Measurements from ENCODE around the gene USP19.
A peak's percentile ranks its signal among the peaks of the same experiment; 100 is the strongest.

The USP19 gene

DNA sequence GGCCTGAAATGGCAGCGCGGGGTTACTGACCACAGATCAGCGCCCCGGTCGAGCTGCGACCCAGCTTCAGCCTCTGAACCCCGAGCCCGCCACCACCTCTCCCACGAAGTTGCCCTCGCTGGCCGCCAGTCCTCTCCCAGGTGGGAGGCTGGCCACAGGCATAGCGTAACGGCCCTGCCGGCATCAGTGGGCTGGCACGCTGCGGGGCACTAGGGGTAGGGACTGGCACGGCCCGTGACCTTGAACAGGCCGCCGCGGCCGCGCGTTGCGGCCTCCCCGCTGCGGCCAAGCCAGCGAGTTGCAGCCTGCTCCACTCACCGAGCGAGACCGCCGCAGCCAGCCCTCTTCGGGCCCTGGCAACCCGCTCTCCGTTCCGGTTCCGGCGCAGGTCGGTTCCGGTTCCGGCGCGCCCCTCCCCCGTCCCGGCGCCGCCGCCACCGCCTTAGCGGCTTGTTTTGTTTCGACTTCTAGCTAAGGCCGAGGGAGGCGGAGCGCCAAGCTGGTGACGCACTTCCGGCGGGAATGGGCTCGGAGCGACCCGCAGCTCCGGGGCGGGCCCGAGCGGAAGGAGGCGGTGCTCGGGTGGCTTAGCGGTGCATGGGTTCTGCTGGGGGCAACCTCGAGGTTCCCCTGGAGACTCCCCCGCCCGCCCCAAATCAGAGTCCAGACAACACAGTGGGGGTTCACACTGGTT is at the start of gene USP19:
Gene USP19, minus strand, starts transcription at position 386 of the 694 bp plus-strand sequence. CDS start 1,678 bp downstream, outside the sequence.
- H3K4me1 Mint-ChIP-seq (ENCODE audit: low read depth): peaks cover 11% of the 10 kb centered on the region
- peak within 1 kb of the TSS; percentile 91 for H3K27ac Mint-ChIP-seq
- H3K36me3 Mint-ChIP-seq (ENCODE audit: low read depth): peaks cover 10% of the 10 kb centered on the region
- H3K9me3 Mint-ChIP-seq: no peaks in the 10 kb centered on the region
- H3K4me3 Mint-ChIP-seq: peak within 1 kb of the TSS; percentile 92
- no peaks in the 10 kb centered on the region for H3K27me3 Mint-ChIP-seq (ENCODE audit: low read depth)

DNA sequence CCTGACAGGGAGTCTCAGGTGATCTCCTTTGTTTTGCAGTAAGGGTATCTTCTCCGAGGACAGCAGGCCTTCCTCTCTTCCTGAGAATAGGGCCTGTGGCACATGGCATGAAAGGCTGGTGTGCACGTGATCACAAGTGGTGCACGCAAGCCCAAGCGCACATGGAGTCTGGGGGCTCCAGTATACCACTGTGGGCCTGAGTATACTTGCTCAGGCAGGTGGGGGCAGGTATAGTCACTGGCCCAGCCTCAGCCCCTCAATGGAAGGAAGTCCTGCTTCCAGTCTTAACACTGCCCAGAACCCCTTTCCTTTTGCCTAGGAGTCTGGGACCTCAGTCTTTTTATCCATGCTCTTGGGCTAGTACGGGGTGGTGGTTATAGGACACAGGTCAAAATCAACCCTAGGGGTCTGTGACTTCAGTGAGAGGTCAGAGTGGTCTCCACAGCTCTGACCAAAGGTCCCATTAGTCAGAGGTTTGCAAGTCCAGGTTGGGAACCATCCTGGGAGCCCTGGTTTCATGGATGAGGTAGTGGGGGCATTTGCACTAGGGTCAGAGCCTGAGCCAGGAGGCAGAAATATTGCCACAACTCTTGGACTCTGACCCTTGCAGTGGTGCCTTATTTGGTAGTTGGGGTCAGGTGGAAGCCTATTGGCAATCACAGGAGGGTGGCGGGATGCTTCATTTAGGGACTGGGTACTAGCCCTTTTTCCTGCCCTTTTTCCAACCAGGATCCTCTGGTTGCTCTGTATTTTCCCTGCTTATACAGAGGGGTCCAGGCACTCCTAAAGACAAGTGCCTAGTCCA is 46.3 kb upstream of the USP19 start:
- peaks cover 11% of the 10 kb centered on the region for H3K36me3 Mint-ChIP-seq (ENCODE audit: low read depth)
- peak overlapping the region; percentile 84 for H3K27ac Mint-ChIP-seq
- no peaks in the 10 kb centered on the region for H3K27me3 Mint-ChIP-seq (ENCODE audit: low read depth)
- peaks cover 24% of the 10 kb centered on the region for H3K4me1 Mint-ChIP-seq (ENCODE audit: low read depth)
- peaks cover 5% of the 10 kb centered on the region for H3K9me3 Mint-ChIP-seq
- H3K4me3 Mint-ChIP-seq: peak overlapping the region; percentile 85

DNA sequence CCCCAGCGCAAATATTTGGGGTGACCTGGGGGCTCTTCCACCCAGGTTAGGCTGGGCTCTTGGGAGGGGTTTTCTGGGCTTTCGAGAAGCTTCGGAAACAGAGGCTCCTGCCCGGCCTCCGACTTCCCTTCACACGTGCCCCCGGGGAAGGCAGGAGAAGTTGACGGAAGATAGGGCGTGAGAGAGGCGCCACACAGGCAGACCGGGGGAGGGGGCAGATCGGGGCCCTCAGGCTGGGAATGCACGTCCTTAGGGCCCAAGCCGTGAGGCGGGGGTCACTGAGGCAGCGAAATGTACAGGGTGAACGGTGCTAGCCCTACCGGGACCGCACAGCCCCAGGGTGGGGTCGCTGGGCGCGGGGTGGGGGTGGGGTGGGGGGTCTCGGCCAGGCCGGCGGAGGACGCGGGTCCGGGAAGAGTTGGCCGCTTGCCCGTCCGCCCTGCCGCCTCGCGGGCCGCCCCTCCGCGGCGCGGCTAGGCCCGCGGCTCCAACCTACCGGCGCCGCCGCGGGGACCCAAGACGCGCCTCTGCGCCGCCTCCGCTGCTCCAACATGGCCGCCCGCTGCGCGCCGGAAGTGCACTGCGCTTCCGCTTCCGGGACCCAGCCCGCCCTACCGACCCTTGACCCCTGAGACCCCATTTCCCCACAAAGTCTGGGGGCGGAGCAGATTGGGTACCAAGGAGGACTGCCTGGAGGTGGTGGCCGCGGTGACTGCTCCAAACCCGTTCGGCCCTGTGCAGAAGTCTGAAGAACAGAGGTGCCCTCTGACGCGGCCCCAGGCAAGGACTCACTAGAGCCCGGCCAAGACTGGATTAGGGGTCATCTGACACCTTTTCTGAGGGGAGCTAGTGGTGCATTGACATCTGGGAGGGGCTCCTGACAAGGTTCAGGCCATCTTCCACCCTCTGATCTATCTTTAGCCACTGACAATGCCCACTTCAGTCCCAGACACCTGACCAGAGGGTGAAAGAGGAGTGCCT is 45.4 kb upstream of the USP19 start, which contains the start of gene CCDC71:
Gene CCDC71, minus strand, starts transcription at position 561 of the 981 bp plus-strand sequence. CDS start 2,123 bp downstream, outside the sequence.
- Mint-ChIP-seq H3K27ac (peak within 1 kb of the TSS; percentile 84), H3K36me3 (ENCODE audit: low read depth) (peaks cover 11% of the 10 kb centered on the region), H3K27me3 (ENCODE audit: low read depth) (no peaks in the 10 kb centered on the region), H3K9me3 (peaks cover 5% of the 10 kb centered on the region), H3K4me3 (peak within 1 kb of the TSS; percentile 90), H3K4me1 (ENCODE audit: low read depth) (peaks cover 24% of the 10 kb centered on the region)

DNA sequence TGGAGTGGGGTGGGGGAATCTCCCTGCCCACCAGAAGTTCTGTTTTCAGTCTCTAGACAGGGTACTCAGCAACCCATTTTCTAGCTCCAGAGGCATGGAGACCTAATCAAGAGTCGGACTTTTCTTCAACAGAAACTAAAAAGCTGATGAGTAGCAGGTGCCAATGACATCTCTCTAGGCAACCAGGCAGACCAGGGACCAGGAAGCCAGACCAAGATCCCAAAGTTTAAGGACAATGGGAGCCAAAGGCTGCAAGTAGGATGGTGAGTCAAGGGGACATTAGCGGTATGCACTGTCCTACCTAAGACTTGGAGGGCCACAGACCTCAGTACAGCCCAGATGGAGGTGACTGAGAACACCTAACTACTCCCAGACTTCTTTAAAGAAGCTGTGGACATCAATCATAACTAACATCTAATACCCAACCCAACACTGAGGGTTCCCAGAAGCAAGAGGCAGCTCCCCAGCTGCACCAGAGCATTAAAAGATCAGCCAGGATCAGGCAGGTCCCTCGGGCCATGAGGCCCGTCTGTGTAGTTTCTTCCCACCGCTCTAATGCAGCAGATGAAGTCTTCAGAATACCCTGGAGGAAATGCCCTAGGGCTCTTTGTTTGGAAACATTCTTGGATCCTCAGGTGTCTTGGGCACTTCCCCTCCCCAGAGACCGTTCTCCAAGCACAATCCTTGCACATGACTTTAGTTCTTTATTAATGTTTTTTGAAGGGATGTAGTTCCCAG is 44.5 kb upstream of the USP19 start:
- peak overlapping the region; percentile 83 for H3K27ac Mint-ChIP-seq

GRCh38 chr3:49163609-49164008 is 43.0 kb upstream of the USP19 start:
- H3K27ac Mint-ChIP-seq: no peak overlapping the region
- H3K4me1 Mint-ChIP-seq (ENCODE audit: low read depth): peaks cover 21% of the 10 kb centered on the region
- peaks cover 5% of the 10 kb centered on the region for H3K9me3 Mint-ChIP-seq
- peaks cover 11% of the 10 kb centered on the region for H3K36me3 Mint-ChIP-seq (ENCODE audit: low read depth)
- peak overlapping the region; percentile 25 for H3K4me3 Mint-ChIP-seq
- no peaks in the 10 kb centered on the region for H3K27me3 Mint-ChIP-seq (ENCODE audit: low read depth)

More for the DNA sequence above, 44.5 kb upstream of the USP19 start:
- Mint-ChIP-seq H3K36me3 (ENCODE audit: low read depth) (peaks cover 11% of the 10 kb centered on the region), H3K9me3 (peaks cover 5% of the 10 kb centered on the region), H3K27me3 (ENCODE audit: low read depth) (no peaks in the 10 kb centered on the region), H3K4me3 (peak overlapping the region; percentile 90), H3K4me1 (ENCODE audit: low read depth) (peaks cover 21% of the 10 kb centered on the region)

DNA sequence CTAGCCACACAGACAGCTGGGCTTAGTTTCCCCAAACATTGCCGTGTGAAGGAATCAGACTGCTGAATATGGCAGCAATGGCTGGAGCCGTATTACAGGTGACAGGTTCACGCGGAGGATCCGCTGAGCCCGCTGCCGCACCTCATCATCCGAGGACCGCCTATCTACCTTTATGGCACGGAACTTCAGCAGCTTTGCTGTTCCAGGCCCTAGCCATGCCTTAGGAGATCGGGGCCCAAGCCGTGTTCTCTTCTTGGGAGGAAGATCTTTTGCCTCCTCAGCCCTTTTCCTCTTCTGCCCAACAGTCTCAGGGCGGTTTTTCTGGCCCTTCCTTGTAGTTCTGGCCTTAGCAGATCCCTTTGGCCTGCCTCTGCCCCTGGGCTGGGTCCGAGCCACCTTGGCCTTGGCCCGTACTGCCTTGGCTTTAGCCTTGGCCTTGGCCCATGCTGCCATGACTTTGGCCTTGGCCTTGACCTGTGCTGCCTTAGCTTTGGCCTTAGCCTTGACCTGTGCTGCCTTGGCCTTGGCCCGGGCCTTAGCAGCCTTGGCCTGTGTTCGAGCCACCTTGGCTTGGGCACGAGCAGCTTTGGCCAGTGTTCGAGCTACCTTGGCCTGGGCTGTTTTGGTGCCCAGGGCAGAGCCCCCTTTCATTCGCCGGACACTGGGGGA is 42.3 kb upstream of the USP19 start:
- H3K27ac Mint-ChIP-seq: no peak overlapping the region
- H3K4me1 Mint-ChIP-seq (ENCODE audit: low read depth): peaks cover 23% of the 10 kb centered on the region
- no peak overlapping the region for H3K4me3 Mint-ChIP-seq
- peaks cover 11% of the 10 kb centered on the region for H3K36me3 Mint-ChIP-seq (ENCODE audit: low read depth)
- H3K27me3 Mint-ChIP-seq (ENCODE audit: low read depth): no peaks in the 10 kb centered on the region
- H3K9me3 Mint-ChIP-seq: peaks cover 5% of the 10 kb centered on the region

DNA sequence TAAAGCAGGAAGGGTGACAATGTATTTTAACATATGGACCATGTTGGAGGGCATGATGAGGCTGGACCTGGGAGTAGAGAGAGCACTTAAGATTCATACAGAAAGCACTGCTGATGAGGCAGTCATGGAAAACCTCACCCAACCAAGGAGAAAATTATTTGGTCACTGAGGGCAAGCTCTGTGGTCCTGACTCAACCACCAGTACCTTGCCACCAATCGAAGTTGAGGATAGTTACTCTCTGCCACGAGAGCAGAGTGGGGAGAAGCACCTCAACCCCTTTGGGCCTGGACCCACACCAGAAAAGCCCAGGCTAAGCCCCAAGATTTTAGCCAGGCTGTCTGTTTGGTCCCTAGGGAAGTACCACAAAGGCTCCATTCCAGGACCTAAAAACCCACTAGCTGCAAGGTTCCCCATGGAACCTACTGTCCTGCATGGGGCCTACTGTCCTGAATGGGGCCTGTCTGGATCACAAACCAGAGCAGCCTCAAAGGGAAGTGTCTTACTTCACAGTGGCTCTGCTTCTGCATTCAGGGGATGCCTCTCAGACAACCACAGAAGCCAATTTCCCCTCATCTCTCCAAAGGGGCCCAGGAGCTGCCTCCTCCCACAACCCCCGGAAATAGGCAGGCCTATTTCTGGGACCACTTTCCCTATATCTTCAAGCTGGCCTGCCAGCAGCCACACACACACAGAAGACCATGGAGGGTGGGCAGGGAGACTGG is 41.3 kb upstream of the USP19 start:
- Mint-ChIP-seq H3K9me3 (peaks cover 4% of the 10 kb centered on the region), H3K27me3 (ENCODE audit: low read depth) (no peaks in the 10 kb centered on the region)

DNA sequence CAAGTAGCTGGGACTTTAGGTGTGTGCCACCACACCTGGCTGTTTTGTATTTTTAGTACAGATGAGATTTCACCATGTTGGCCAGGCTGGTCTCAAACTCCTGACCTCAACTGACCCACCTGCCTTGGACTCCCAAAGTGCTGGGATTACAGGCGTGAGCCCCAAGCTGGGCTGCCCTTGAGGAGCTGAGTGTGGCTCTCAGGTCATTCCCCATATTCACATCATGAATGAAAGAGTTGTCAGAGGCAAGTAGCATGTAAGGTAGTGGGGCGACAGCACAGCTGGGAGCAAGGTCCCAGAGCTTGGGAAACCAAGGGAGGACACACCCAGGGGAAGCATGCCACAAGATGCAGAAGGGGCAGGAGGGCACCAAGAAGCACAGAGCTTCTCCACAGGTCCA is 40.6 kb upstream of the USP19 start:
- Mint-ChIP-seq H3K36me3 (ENCODE audit: low read depth) (peaks cover 7% of the 10 kb centered on the region), H3K27ac (no peak overlapping the region), H3K9me3 (no peaks in the 10 kb centered on the region), H3K4me1 (ENCODE audit: low read depth) (peaks cover 22% of the 10 kb centered on the region), H3K4me3 (no peak overlapping the region), H3K27me3 (ENCODE audit: low read depth) (no peaks in the 10 kb centered on the region)

More for the DNA sequence above, 41.3 kb upstream of the USP19 start:
- no peak overlapping the region for H3K4me3 Mint-ChIP-seq
- H3K4me1 Mint-ChIP-seq (ENCODE audit: low read depth): peaks cover 23% of the 10 kb centered on the region
- peaks cover 11% of the 10 kb centered on the region for H3K36me3 Mint-ChIP-seq (ENCODE audit: low read depth)
- no peak overlapping the region for H3K27ac Mint-ChIP-seq

DNA sequence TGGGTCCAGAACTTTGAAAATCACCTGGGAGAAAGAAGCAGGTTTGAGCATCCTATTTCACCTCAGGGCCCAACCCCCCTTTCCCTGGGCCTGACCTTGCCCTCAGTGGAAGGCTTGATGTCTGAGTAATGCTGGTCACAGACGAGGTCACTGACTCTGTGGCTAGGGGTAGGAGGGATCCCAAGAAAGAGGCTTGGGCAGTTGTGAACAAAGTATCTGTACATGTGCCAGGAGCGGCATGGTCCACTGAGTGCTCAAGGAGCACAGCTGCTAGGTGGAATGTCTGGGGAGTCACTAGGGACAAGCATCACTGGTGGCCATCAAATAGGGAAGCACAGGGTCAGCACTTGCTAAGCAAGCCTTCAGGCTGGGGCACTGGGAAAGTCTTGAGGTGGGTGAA is 38.2 kb upstream of the USP19 start:
- Mint-ChIP-seq H3K4me3 (no peak overlapping the region), H3K4me1 (ENCODE audit: low read depth) (peaks cover 8% of the 10 kb centered on the region), H3K27me3 (ENCODE audit: low read depth) (no peaks in the 10 kb centered on the region), H3K9me3 (no peaks in the 10 kb centered on the region), H3K27ac (no peak overlapping the region), H3K36me3 (ENCODE audit: low read depth) (peaks cover 4% of the 10 kb centered on the region)

GRCh38 chr3:49158103-49158709 is 37.6 kb upstream of the USP19 start:
- Mint-ChIP-seq H3K4me1 (ENCODE audit: low read depth) (peaks cover 8% of the 10 kb centered on the region), H3K27me3 (ENCODE audit: low read depth) (no peaks in the 10 kb centered on the region), H3K36me3 (ENCODE audit: low read depth) (no peaks in the 10 kb centered on the region), H3K4me3 (no peak overlapping the region), H3K27ac (no peak overlapping the region), H3K9me3 (no peaks in the 10 kb centered on the region)

DNA sequence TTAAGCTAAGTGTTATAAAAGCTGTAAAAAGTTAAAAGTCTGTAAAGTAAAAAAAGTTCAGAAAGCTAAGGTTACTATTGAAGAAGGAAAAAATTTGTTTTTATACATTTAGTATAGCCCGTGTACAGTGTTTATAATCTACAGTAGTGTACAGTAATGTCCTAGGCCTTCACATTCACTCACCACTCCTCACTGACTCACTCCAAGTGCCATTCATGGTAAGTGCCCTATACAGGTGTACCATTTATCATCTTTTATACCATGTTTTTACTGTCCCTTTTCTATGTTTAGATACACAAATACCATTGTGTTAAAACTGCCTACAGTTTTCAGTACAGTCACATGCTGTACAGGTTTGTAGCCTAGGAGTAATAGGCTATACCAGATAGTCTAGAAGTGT is 36.7 kb upstream of the USP19 start:
- Mint-ChIP-seq H3K27me3 (ENCODE audit: low read depth) (no peaks in the 10 kb centered on the region), H3K4me1 (ENCODE audit: low read depth) (peaks cover 5% of the 10 kb centered on the region), H3K27ac (no peak overlapping the region), H3K36me3 (ENCODE audit: low read depth) (no peaks in the 10 kb centered on the region), H3K4me3 (no peak overlapping the region), H3K9me3 (no peaks in the 10 kb centered on the region)

- H3K27ac Mint-ChIP-seq: no peak overlapping the region
- H3K9me3 Mint-ChIP-seq: no peaks in the 10 kb centered on the region
- H3K27me3 Mint-ChIP-seq (ENCODE audit: low read depth): no peaks in the 10 kb centered on the region
- peaks cover 2% of the 10 kb centered on the region for H3K4me1 Mint-ChIP-seq (ENCODE audit: low read depth)
- H3K4me3 Mint-ChIP-seq: no peak overlapping the region
- H3K36me3 Mint-ChIP-seq (ENCODE audit: low read depth): no peaks in the 10 kb centered on the region
These were observed 32.8 kb upstream of the USP19 start for GRCh38 chr3:49153349-49153912.
